ENCODE measurements around the gene NBAS.

NBAS gene

DNA sequence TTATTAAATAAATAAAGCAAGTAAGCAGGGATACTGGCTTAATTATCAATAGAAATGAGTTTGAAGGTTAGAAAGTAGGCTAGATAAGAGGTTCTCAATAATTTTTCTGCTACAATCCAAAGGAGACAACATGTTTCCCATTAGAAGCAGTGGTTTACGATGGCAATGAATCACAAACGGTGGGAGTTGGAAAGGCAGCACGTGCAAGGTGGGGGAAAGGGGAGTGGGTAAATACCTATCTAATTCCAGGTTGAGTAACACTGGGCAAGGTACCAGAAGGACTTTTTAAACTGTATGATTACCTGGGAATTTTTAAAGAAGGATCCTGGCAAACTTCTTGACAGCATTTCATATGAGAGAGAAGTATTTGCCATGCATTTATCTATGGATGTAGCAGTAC, 289.9 kb downstream of the NBAS start:
- Mint-ChIP-seq H3K27me3 (ENCODE audit: low read depth) (no peaks in the 10 kb centered on the region), H3K27ac (no peak overlapping the region), H3K4me3 (no peak overlapping the region), H3K36me3 (ENCODE audit: low read depth) (peaks cover 33% of the 10 kb centered on the region), H3K4me1 (peaks cover 19% of the 10 kb centered on the region), H3K9me3 (no peaks in the 10 kb centered on the region)
- TF ChIP-seq, protein P1, sequence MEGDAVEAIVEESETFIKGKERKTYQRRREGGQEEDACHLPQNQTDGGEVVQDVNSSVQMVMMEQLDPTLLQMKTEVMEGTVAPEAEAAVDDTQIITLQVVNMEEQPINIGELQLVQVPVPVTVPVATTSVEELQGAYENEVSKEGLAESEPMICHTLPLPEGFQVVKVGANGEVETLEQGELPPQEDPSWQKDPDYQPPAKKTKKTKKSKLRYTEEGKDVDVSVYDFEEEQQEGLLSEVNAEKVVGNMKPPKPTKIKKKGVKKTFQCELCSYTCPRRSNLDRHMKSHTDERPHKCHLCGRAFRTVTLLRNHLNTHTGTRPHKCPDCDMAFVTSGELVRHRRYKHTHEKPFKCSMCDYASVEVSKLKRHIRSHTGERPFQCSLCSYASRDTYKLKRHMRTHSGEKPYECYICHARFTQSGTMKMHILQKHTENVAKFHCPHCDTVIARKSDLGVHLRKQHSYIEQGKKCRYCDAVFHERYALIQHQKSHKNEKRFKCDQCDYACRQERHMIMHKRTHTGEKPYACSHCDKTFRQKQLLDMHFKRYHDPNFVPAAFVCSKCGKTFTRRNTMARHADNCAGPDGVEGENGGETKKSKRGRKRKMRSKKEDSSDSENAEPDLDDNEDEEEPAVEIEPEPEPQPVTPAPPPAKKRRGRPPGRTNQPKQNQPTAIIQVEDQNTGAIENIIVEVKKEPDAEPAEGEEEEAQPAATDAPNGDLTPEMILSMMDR (IDR thresholded peaks at IDR 0.05; ENCODE audit: unreplicated experiment in 3 of 3): no peak

DNA sequence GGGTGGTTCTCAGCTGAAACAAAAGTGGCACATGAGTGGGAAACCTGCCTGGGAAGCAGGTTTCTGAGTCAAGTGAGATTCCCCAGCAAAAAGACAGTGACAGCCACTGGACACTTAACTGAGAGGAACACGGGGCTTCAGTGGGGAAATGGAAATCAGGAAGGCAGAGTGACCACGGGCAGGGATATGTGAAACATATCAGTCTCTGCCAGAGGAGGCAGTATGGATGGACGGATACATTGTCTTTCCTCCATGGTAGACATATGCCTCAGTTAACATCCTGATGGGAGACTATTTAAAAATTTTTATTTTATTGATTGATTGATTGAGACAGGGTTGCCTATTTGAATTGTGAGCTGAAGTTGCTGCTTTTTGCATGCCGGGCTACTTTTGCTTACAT, 292.1 kb downstream of the NBAS start:
- Mint-ChIP-seq H3K27me3 (ENCODE audit: low read depth) (no peaks in the 10 kb centered on the region), H3K27ac (peak overlapping the region in 1 of 3 experiments; percentile 25), H3K36me3 (ENCODE audit: low read depth) (peaks cover 15% of the 10 kb centered on the region), H3K4me3 (no peak overlapping the region), H3K9me3 (no peaks in the 10 kb centered on the region), H3K4me1 (peaks cover 30% of the 10 kb centered on the region)
- TF ChIP-seq, protein P1 (IDR thresholded peaks at IDR 0.05; ENCODE audit: unreplicated experiment in 3 of 3): no peak

DNA sequence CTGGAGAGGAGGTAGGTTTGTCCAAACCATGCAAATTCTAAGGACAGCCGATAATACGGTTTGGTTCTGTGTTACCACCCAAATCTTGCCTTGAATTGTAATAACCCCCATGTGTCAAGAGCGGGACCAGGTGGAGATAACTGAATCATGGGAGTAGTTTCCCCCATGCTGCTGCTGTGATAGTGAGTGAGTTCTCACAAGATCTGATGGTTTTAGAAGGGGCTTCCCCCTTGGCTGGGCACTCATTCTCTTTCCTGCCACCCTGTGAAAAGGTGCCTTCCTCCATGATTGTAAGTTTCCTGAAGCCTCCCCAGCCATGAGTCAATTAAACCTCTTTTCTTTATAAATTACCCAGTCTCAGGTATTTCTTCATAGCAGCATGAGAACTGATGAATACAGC, 295.2 kb downstream of the NBAS start:
- no peak overlapping the region for H3K4me3 Mint-ChIP-seq
- no peaks in the 10 kb centered on the region for H3K27me3 Mint-ChIP-seq (ENCODE audit: low read depth)
- H3K9me3 Mint-ChIP-seq: no peaks in the 10 kb centered on the region
- peaks cover 8% of the 10 kb centered on the region for H3K36me3 Mint-ChIP-seq (ENCODE audit: low read depth)
- TF ChIP-seq, protein P1 (IDR thresholded peaks at IDR 0.05; ENCODE audit: unreplicated experiment in 3 of 3): no peak
- H3K4me1 Mint-ChIP-seq: peaks cover 28% of the 10 kb centered on the region
- no peak overlapping the region for H3K27ac Mint-ChIP-seq

DNA sequence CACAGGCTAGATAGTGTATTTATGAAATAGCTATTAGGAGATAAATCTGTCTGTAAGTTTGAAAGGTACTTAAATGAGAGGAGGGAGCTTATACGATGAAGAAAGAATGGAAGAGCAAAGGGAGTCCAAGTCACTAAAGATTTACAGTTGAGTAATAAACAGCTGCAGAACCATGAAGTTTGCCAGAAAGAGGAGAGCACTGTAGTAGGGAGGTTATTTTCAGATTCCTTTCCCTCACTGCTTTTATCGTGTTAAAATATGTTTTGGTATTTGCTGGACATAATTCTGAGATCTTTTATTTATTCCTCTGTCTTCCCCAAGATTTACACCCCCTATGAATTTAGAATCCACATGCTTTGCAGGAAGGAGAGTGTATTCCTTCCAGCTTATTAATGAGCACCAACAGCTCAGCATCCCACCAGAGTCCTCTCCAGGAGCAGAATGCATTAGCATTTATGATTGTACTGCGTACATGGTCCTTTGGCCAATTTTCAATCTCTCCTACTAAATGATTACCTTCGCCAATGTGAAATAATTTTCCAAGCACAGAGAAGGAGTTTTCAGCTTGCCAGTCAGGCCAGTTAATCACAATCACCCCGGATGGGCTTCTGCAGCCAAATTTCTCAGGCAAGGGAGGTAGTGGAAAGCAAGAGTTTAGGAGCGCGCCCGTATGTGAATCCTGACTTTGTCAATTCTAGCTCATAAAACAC, 297.0 kb downstream of the NBAS start:
- Mint-ChIP-seq H3K27me3 (ENCODE audit: low read depth) (no peaks in the 10 kb centered on the region), H3K36me3 (ENCODE audit: low read depth) (peaks cover 20% of the 10 kb centered on the region), H3K4me3 (no peak overlapping the region), H3K27ac (peak overlapping the region in 2 of 3 experiments; percentile 35 to 53), H3K9me3 (peaks cover 6% of the 10 kb centered on the region), H3K4me1 (peaks cover 43% of the 10 kb centered on the region)
- TF ChIP-seq, protein P1 (IDR thresholded peaks at IDR 0.05; ENCODE audit: unreplicated experiment in 3 of 3): no peak

DNA sequence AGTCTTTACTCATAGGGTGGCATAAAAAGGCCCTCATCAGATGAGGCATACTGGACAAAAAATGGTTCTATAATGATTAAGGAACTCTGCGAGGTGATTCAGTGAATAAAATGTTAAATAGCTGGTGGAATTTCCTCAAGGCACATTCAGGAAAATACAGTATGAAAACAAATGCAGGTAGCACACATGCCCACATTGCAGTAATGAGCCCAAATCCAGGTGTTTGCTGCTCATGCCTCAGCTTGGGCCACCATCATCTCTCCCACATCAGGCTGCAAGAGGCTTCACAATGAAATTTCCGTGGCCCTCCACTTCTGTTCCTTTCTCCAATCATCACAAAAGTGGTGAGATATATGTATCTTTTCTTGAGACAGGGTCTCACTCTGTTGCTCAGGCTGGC, 298.3 kb downstream of the NBAS start:
- TF ChIP-seq, protein P1 (IDR thresholded peaks at IDR 0.05; ENCODE audit: unreplicated experiment in 3 of 3): no peak
- Mint-ChIP-seq H3K9me3 (peaks cover 11% of the 10 kb centered on the region), H3K4me3 (no peak overlapping the region), H3K4me1 (peaks cover 43% of the 10 kb centered on the region), H3K27ac (peak overlapping the region in 2 of 3 experiments; percentile 24 to 37), H3K27me3 (ENCODE audit: low read depth) (no peaks in the 10 kb centered on the region), H3K36me3 (ENCODE audit: low read depth) (peaks cover 22% of the 10 kb centered on the region)

DNA sequence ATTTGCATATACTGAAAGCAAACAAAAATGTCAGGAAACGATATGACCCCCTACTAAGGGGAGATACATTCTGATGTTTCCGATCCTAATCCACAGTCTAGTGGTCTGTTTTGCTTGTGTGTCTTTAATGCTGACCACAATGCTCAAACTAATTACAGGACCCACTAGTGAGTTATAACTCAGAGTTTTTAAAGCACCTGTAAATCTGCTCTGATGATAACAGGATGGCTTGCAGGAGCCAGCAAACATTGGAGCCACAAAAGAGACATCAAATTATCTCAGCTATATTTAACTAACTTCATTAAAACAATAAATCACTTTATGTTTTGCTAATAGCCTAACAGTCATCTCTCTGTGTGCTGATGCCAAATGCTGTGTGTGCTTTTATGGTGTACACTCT, 300.3 kb downstream of the NBAS start:
- TF ChIP-seq, protein P1 (IDR thresholded peaks at IDR 0.05; ENCODE audit: unreplicated experiment in 3 of 3): no peak
- Mint-ChIP-seq H3K36me3 (ENCODE audit: low read depth) (peaks cover 29% of the 10 kb centered on the region), H3K27ac (no peak overlapping the region), H3K9me3 (peaks cover 13% of the 10 kb centered on the region), H3K27me3 (ENCODE audit: low read depth) (no peaks in the 10 kb centered on the region), H3K4me3 (no peak overlapping the region), H3K4me1 (peaks cover 43% of the 10 kb centered on the region)
